ENCODE data around the gene SLC51A. TPM values are rescaled to one million over a fixed set of nuclear protein-coding genes. Genes with fewer than 3 reads are reported as not detected.

SLC51A gene
- total and polyA plus RNA-seq, 2 donors (not counting 3 experiments of a cell fraction or from before 2014, with no cell fraction given) = not detected

- FAIRE-seq (no peak), DNase-seq (ENCODE audit: low read depth, low spot score) (no peak)
- POLR2A ChIA-PET = no interaction called here
- Histone ChIP-seq H4K20me1 (replicated peaks; ENCODE audit: control insufficient read depth, extremely low read depth, insufficient read depth, low read length) (no peaks in the 10 kb centered on the region), H3K4me2 (ENCODE audit: insufficient read depth, low read length) (no peak overlapping the region), H3K4me3 (replicated peaks in 1 of 3; ENCODE audit: insufficient read depth in 1 of 3, low read depth in 1 of 3, low read length in 3 of 3) (no peak overlapping the region), H3K36me3 (ENCODE audit: control insufficient read depth in 2 of 2, extremely low read depth in 1 of 2, insufficient read depth in 2 of 2, low read length in 2 of 2) (no peaks in the 10 kb centered on the region), H3K79me2 (ENCODE audit: control insufficient read depth, insufficient read depth, low read length) (no peaks in the 10 kb centered on the region), H3K9ac (replicated peaks; ENCODE audit: extremely low read depth, insufficient read depth, low read length) (no peak overlapping the region), H3K9me1 (replicated peaks; ENCODE audit: control insufficient read depth, extremely low read depth, insufficient read depth, low read length) (no peaks in the 10 kb centered on the region), H3K9me3 (replicated peaks; ENCODE audit: control insufficient read depth, insufficient read depth, low read length) (no peaks in the 10 kb centered on the region), H2AFZ (ENCODE audit: low read depth, low read length) (no peak overlapping the region), H3K4me1 (ENCODE audit: control insufficient read depth, extremely low read depth, insufficient read depth, low read length) (no peaks in the 10 kb centered on the region), H3K27ac (ENCODE audit: insufficient read depth, low read depth, low read length) (no peak overlapping the region), H3K27me3 (ENCODE audit: control insufficient read depth in 2 of 2, insufficient read depth in 2 of 2, low read length in 2 of 2) (no peaks in the 10 kb centered on the region)
- no TSS peak for BruUV-seq (replicated peaks)
- dilution Hi-C loops (cut with MboI; ENCODE audit: extremely low pct_ligation_motif_present, low sequenced_read_pairs) = no loop called here
- no peak for TF ChIP-seq CTCF (IDR thresholded peaks at IDR 0.05; ENCODE audit: extremely low read depth in 1 of 2, insufficient read depth in 1 of 2, low read depth in 1 of 2, low read length in 2 of 2)
- no peak for TF ChIP-seq MAX (IDR thresholded peaks at IDR 0.05; ENCODE audit: insufficient read depth, insufficient read length)
- TF ChIP-seq GATA2 (IDR thresholded peaks at IDR 0.05; ENCODE audit: insufficient read depth, insufficient read length, low read depth, low read length) = no peak
- no peak for TF ChIP-seq POLR2AphosphoS5 (IDR thresholded peaks at IDR 0.05; ENCODE audit: insufficient read depth, low read depth, low read length)
- no peak for TF ChIP-seq FOS (IDR thresholded peaks at IDR 0.05; ENCODE audit: borderline replicate concordance, insufficient read depth, low read length)
- CTCF ChIA-PET = interaction anchor here (0.6 to 0.9 kb wide), 2 partner anchors 10 to 211 kb away, joined by 3 read pairs; no protein-coding TSS in a partner anchor
- intact Hi-C loops (cut with micrococcal nuclease) = no loop called here
Observed at GRCh38 chr3:196225086-196225485, 8.8 kb downstream of the SLC51A start.

All from endothelial cell of umbilical vein (primary cell).